RWPE2 (cell line): ENCODE measurements around the gene RASGRF2.

ENCODE experiments used
- ATAC-seq: fragments of 200-7000 bp; cut with Tn5 transposase; 3 replicates; pipeline ENCODE4 v1.9.1; 2021; ENCODE audit warnings: low read depth
- DNase-seq: peaks from one replicate; pipeline ENCODE4 v3.0.0-alpha.2; 2020; ENCODE audit warnings: low spot score
- H3K27ac ChIP-seq: fragments of 450-650 bp; 2 replicates; pipeline ENCODE4 v1.5.1; 2017; ENCODE audit warnings: mild to moderate bottlenecking; ENCODE audit not compliant: poor library complexity, severe bottlenecking
- H3K27me3 ChIP-seq: fragments of 250-450 bp; sonication (Bioruptor Pico); 2 replicates; pipeline ENCODE4 v1.5.1; 2021; ENCODE audit warnings: mild to moderate bottlenecking, moderate library complexity; ENCODE audit not compliant: insufficient read depth, poor library complexity, severe bottlenecking
- H3K36me3 ChIP-seq: fragments of 250-450 bp; sonication (Bioruptor Pico); 2 replicates; pipeline ENCODE4 v1.5.1; 2020; ENCODE audit warnings: low read depth, mild to moderate bottlenecking, moderate library complexity
- H3K4me1 ChIP-seq: fragments of 250-450 bp; sonication (Bioruptor Pico); 2 replicates; pipeline ENCODE4 v1.5.1; 2021; ENCODE audit warnings: mild to moderate bottlenecking, moderate library complexity; ENCODE audit not compliant: insufficient read depth, poor library complexity, severe bottlenecking
- H3K4me3 ChIP-seq: fragments of 250-450 bp; sonication (Bioruptor Pico); 2 replicates; pipeline ENCODE4 v1.5.1; 2021; ENCODE audit warnings: mild to moderate bottlenecking, moderate library complexity; ENCODE audit not compliant: severe bottlenecking
- H3K9me3 ChIP-seq: fragments of 250-450 bp; sonication (Bioruptor Pico); 2 replicates; pipeline ENCODE4 v1.5.1; 2021; ENCODE audit warnings: mild to moderate bottlenecking, moderate library complexity; ENCODE audit not compliant: severe bottlenecking
- TF ChIP-seq, protein P1 (sequence below): fragments of 450-650 bp; IDR thresholded peaks from one replicate; pipeline ENCODE4 v1.5.1; 2017; ENCODE audit warnings: mild to moderate bottlenecking, moderate library complexity; ENCODE audit not compliant: poor library complexity, severe bottlenecking

RASGRF2 gene

DNA sequence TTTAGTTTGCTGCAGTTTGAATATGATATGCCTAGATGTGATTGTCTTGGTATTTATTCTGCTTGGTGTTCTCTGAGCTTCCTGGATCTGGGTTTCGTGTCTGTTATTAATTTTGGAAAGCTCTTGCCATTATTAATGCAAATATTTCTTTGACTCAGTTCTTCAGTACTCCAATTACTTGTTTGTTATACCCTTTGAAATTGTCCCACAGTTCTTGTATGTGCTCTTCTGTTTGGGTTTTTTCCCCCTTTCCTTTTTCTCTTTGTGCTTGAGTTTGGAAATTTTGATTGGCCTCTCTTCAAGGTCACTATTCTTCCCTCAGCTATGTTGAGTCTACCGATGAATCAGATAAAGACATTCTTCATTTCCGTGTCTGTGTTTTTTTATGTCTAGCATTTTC is 176.4 kb downstream of the RASGRF2 start:
- H3K27ac ChIP-seq: no peak overlapping the region
- ATAC-seq: no peak

DNA sequence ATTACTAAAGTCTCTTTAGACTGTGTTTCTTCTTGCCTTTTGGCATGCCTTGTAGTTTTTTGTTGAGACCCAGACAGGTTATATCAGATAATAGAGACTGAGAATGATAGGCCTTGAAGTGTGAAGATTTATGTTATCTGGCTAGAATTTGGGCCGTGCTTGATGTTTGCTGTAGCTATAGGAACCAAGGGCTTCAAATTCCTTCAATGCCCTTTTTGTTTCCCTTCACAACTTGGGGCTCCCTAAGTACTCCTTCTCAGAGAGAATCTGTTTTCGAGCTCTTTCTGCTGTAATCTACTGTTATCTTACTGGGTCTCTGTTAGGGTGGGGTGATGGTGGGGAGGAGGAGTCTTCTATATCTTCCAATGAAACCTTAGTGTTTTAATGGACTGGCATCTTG is 177.7 kb downstream of the RASGRF2 start:
- TF ChIP-seq, protein P1, sequence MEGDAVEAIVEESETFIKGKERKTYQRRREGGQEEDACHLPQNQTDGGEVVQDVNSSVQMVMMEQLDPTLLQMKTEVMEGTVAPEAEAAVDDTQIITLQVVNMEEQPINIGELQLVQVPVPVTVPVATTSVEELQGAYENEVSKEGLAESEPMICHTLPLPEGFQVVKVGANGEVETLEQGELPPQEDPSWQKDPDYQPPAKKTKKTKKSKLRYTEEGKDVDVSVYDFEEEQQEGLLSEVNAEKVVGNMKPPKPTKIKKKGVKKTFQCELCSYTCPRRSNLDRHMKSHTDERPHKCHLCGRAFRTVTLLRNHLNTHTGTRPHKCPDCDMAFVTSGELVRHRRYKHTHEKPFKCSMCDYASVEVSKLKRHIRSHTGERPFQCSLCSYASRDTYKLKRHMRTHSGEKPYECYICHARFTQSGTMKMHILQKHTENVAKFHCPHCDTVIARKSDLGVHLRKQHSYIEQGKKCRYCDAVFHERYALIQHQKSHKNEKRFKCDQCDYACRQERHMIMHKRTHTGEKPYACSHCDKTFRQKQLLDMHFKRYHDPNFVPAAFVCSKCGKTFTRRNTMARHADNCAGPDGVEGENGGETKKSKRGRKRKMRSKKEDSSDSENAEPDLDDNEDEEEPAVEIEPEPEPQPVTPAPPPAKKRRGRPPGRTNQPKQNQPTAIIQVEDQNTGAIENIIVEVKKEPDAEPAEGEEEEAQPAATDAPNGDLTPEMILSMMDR: no peak
- Histone ChIP-seq H3K4me1 (no peaks in the 10 kb centered on the region), H3K9me3 (no peaks in the 10 kb centered on the region), H3K4me3 (no peak overlapping the region), H3K36me3 (no peaks in the 10 kb centered on the region), H3K27me3 (no peaks in the 10 kb centered on the region), H3K27ac (no peak overlapping the region)
- DNase-seq (no peak), ATAC-seq (no peak)

More for the DNA sequence above, 176.4 kb downstream of the RASGRF2 start:
- DNase-seq: no peak
- Histone ChIP-seq H3K36me3 (no peaks in the 10 kb centered on the region), H3K9me3 (no peaks in the 10 kb centered on the region), H3K4me3 (no peak overlapping the region), H3K27me3 (no peaks in the 10 kb centered on the region), H3K4me1 (no peaks in the 10 kb centered on the region)
- TF ChIP-seq, protein P1: no peak

DNA sequence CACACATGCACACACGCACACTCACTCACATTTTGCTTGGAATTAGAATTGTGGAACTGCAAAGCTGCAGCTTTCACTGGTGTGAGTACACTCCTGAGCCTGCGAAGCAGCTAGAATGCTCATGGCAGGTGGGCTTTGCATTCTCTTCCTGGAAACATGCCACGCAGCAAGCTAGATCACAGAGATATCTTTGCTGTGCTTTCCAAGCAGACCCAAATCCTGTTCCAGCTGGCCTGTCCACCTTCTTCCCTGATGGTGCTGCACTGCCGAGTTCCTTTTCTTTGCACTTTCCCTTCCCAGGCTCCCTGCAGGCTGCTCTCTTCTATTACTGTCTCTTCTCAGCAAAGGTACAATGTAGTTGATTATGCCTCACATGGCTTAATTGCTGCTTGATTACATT is 180.3 kb downstream of the RASGRF2 start:
- ATAC-seq (no peak), DNase-seq (no peak)
- TF ChIP-seq, protein P1: no peak
- no peaks in the 10 kb centered on the region for H3K4me1 ChIP-seq
- no peak overlapping the region for H3K4me3 ChIP-seq
- H3K9me3 ChIP-seq: no peaks in the 10 kb centered on the region
- H3K27ac ChIP-seq: no peak overlapping the region
- H3K36me3 ChIP-seq: no peaks in the 10 kb centered on the region
- H3K27me3 ChIP-seq: no peaks in the 10 kb centered on the region

DNA sequence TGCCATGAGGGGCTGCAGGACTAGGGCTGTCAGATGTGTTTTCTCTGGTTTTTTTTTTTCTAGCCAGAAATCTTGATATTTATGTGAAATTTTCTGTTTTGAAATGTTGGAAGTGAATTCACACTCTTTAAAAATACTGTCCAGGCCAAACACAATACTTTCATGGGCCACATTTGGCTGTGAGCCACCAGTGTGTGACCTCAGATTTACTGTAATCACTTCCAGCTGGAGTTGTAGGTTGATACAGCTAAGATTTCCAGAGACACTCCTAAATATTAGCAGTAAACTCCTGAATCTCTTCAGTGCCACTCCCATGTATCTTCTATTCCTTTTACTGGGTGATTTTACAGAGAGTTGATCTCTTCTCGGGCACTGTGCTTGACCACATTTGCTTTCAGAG is 180.8 kb downstream of the RASGRF2 start:
- no peaks in the 10 kb centered on the region for H3K9me3 ChIP-seq
- no peaks in the 10 kb centered on the region for H3K36me3 ChIP-seq
- no peaks in the 10 kb centered on the region for H3K27me3 ChIP-seq
- ATAC-seq: no peak
- H3K27ac ChIP-seq: no peak overlapping the region
- no peaks in the 10 kb centered on the region for H3K4me1 ChIP-seq
- TF ChIP-seq, protein P1: no peak
- no peak for DNase-seq
- H3K4me3 ChIP-seq: no peak overlapping the region

DNA sequence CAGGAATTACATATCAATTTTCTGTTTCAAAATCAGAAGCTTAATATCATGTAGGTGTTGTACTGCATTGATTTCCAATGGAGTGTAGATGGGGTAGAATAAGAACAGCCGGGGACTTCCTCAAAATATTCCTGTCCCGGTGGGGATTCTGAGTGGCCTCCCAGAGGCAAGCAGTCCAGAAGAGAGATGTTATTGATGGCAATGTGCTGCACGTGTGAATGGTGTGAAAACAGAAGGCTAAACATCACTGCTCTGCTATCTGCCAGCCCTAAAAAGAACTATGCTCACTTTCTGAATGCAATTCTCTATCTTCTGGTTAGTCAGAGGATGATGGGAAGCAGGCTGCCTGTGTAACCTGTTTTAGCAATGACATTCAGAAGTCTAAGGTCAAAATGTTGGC is 181.9 kb downstream of the RASGRF2 start:
- Histone ChIP-seq H3K9me3 (no peaks in the 10 kb centered on the region), H3K36me3 (no peaks in the 10 kb centered on the region), H3K4me1 (no peaks in the 10 kb centered on the region), H3K4me3 (no peak overlapping the region), H3K27me3 (no peaks in the 10 kb centered on the region), H3K27ac (no peak overlapping the region)
- TF ChIP-seq, protein P1: no peak
- ATAC-seq: no peak
- DNase-seq: no peak
